K562 (cell line): ENCODE data around the gene RPL34. TPM values are rescaled to one million over a fixed set of nuclear protein-coding genes. Genes with fewer than 3 reads are reported as not detected.

ENCODE experiments used
- ARNT ChIP-seq, 2 experiments: fragments of 450-650 bp; IDR thresholded peaks; 2 replicates each; pipeline ENCODE4 v1.6.1; 2016; ENCODE audit warnings: mild to moderate bottlenecking in 1 of 2
- ATF3 ChIP-seq, 2 experiments: fragments of 450-650 bp in 1 of 2; sonication (generic) in 1 of 2; formaldehyde crosslinking in 1 of 2; IDR thresholded peaks in 1 of 2; conservative IDR thresholded peaks in 1 of 2; 2 replicates each; pipeline versions ENCODE4 v1.6.1 to v1.8.1; 2016 to 2023; ENCODE audit warnings: mild to moderate bottlenecking in 2 of 2, moderate library complexity in 2 of 2, inconsistent platforms in 1 of 2, missing genetic modification reagents in 1 of 2
- DMBX1 ChIP-seq: fragments of 250-450 bp; sonication (Bioruptor Pico); IDR thresholded peaks from 2 replicates; pipeline ENCODE4 v1.8.0; 2022; ENCODE audit warnings: inconsistent platforms, mild to moderate bottlenecking, moderate library complexity, borderline replicate concordance
- FIP1L1 ChIP-seq: fragments of 200-400 bp; formaldehyde crosslinking; IDR thresholded peaks from 2 replicates; pipeline ENCODE4 v1.6.1; 2018; ENCODE audit warnings: mild to moderate bottlenecking, low read depth, low read length; ENCODE audit not compliant: poor library complexity, severe bottlenecking
- FOXJ2 ChIP-seq: fragments of 200-800 bp; sonication (Bioruptor generic); IDR thresholded peaks from 2 replicates; pipeline ENCODE4 v1.6.1; 2016; ENCODE audit warnings: missing genetic modification characterization, missing compliant biosample characterization
- GTF2E2 ChIP-seq: fragments of 200-800 bp; sonication (Bioruptor generic); IDR thresholded peaks from 2 replicates; pipeline ENCODE4 v1.6.1; 2016; ENCODE audit warnings: missing genetic modification characterization, missing compliant biosample characterization
- HMG20B ChIP-seq: fragments of 250-450 bp; sonication (Bioruptor Pico); IDR thresholded peaks from 2 replicates; pipeline ENCODE4 v1.5.0; 2021; ENCODE audit warnings: mild to moderate bottlenecking
- KAT7 ChIP-seq: sonication (generic); formaldehyde crosslinking; IDR thresholded peaks from 2 replicates; pipeline ENCODE4 v1.8.0; 2022; ENCODE audit warnings: missing genetic modification reagents, mild to moderate bottlenecking, borderline replicate concordance
- KDM1A ChIP-seq, 2 experiments: fragments of 450-650 bp; IDR thresholded peaks; 2 replicates each; pipeline ENCODE4 v1.6.1; 2016; ENCODE audit warnings: mild to moderate bottlenecking in 2 of 2
- NKRF ChIP-seq: fragments of 450-650 bp; IDR thresholded peaks from 2 replicates; pipeline ENCODE4 v1.6.1; 2016; ENCODE audit warnings: borderline replicate concordance
- PHB2 ChIP-seq: fragments of 450-650 bp; IDR thresholded peaks from 2 replicates; pipeline ENCODE4 v1.6.1; 2017; ENCODE audit warnings: low read depth
- POLR3G ChIP-seq: IDR thresholded peaks from 2 replicates; pipeline ENCODE4 v1.6.1; 2011; ENCODE audit not compliant: insufficient read length, insufficient replicate concordance; ENCODE audit errors: extremely low read depth
- PTBP1 ChIP-seq: fragments of 200-400 bp; formaldehyde crosslinking; IDR thresholded peaks from 2 replicates; pipeline ENCODE4 v1.6.1; 2017; ENCODE audit warnings: low read depth, low read length
- SPI1 ChIP-seq: IDR thresholded peaks from 2 replicates; pipeline ENCODE4 v1.6.1; 2011; ENCODE audit warnings: low read depth, low read length, control low read depth, borderline replicate concordance
- TCFL5 ChIP-seq: fragments of 250-450 bp; sonication (Bioruptor Pico); conservative IDR thresholded peaks from 2 replicates; pipeline ENCODE4 v1.6.1; 2021; ENCODE audit warnings: mild to moderate bottlenecking, moderate library complexity, matching md5 sums
- UBTF ChIP-seq, 2 experiments: IDR thresholded peaks; 2 replicates each; pipeline ENCODE4 v1.6.1; 2012; ENCODE audit warnings: improper control_type of control experiment in 2 of 2, low read depth in 2 of 2, low read length in 2 of 2, borderline replicate concordance in 1 of 2
- ZNF174 ChIP-seq: fragments of 250-450 bp; sonication (Bioruptor Pico); IDR thresholded peaks from 2 replicates; pipeline ENCODE4 v1.4.0; 2020; ENCODE audit warnings: mild to moderate bottlenecking
- ZNF175 ChIP-seq: fragments of 200-800 bp; sonication (Bioruptor generic); IDR thresholded peaks from 2 replicates; pipeline ENCODE4 v1.6.1; 2016; ENCODE audit warnings: low read depth, mild to moderate bottlenecking, missing genetic modification characterization, missing compliant biosample characterization
- ZNF274 ChIP-seq: IDR thresholded peaks from 2 replicates; pipeline ENCODE4 v1.6.1; 2011; ENCODE audit warnings: low read depth, mild to moderate bottlenecking, low read length, moderate library complexity, borderline replicate concordance
- polyA plus RNA-seq, 8 experiments: library from polyadenylated mRNA; depleted of rRNA in 4 of 8; stranded (reverse) in 5 of 8; unstranded in 3 of 8; fragments of >200 nt; fragmentation: Nextera tagmentation in 2 of 8; fragmentation: Illumina TruSeq in 1 of 8; extraction: Ambion mirVana in 2 of 8; extraction: Trizol in 1 of 8; gene quantifications; 2 replicates each; pipeline versions ENCODE4 v1.2.1 to v1.2.3, GENCODE V29; 2011 to 2014; ENCODE audit warnings: inconsistent platforms in 1 of 8, missing spikeins in 1 of 8
- total RNA-seq, 7 experiments: library from RNA; depleted of rRNA in 6 of 7; stranded (reverse); fragments of >200 nt in 6 of 7; fragmentation: Illumina TruSeq in 2 of 7; extraction: Trizol in 2 of 7; gene quantifications; 2 replicates each; pipeline versions ENCODE4 v1.2.1 to v1.2.3, GENCODE V29; 2011 to 2021; ENCODE audit warnings: low replicate concordance in 1 of 7

RPL34 gene
- total and polyA plus RNA-seq, 9 of the 15 experiments (the other 6 are each of a cell fraction or from before 2014, with no cell fraction given), result 1,612 to 4,502 (median 2,593) TPM

GRCh38 chr4:108620933-108621905 lies 843 bp downstream of the RPL34 start (continued):
- TF ChIP-seq ATF3 (IDR thresholded peaks at IDR 0.05) (no peak), ATF3 (CRISPR knock-in tag; conservative IDR thresholded peaks at IDR 0.05) (no peak), GTF2E2 (tag) (no peak; the same call in 1 of the 2 replicates), HMG20B (CRISPR knock-in tag) (no peak), KDM1A (IDR thresholded peaks at IDR 0.05) (no peak), DMBX1 (CRISPR knock-in tag) (no peak), SPI1 (0 out of 2 replicates have a peak, but pooled peaks have one; percentile 40), ZNF274 (no peak), FOXJ2 (no peak), POLR3G (no peak), UBTF (IDR thresholded peaks at IDR 0.05; ENCODE audit: borderline replicate concordance in 1 of 2, low read depth in 2 of 2, low read length in 2 of 2) (no peak), PHB2 (no peak), TCFL5 (CRISPR knock-in tag) (0 out of 2 replicates have a peak, but pooled peaks have one; percentile 19), NKRF (no peak), ZNF175 (CRISPR knock-in tag) (no peak), ARNT (IDR thresholded peaks at IDR 0.05) (no peak), PTBP1 (no peak), KAT7 (CRISPR knock-in tag) (peak; percentile 52; the same call in 1 of the 2 replicates), FIP1L1 (no peak), ZNF174 (CRISPR knock-in tag) (no peak)
- TF ChIP-seq, all 486 proteins: peak for 19
